ENCODE results near the gene OR1F1. TPM values are rescaled to one million over a fixed set of nuclear protein-coding genes. Genes with fewer than 3 reads are reported as not detected.
"Not testable (repeated sequence)": the region's sequence is repeated elsewhere in the genome, so short reads cannot be mapped to it uniquely, and the experiment has no call there.

Gene OR1F1
- not detected in 2 replicates for total RNA-seq (2014; rRNA removed; shearing (Covaris generic))

- peak; percentile 85 for DNase-seq (ENCODE audit: low read depth)
These were observed at the start of gene OR1F1 for GRCh38 chr16:3187798-3188674. TSS of gene OR1F1 (plus strand) at chr16:3188204.

GRCh38 chr16:3138342-3138741 is 49.7 kb upstream of the OR1F1 start:
- no peak for DNase-seq (ENCODE audit: low read depth)

- DNase-seq (ENCODE audit: low read depth) = no peak
These were observed 49.1 kb upstream of the OR1F1 start for GRCh38 chr16:3138823-3139426.

GRCh38 chr16:3139561-3139960 is 48.4 kb upstream of the OR1F1 start:
- DNase-seq (ENCODE audit: low read depth) = not testable (repeated sequence)

GRCh38 chr16:3140603-3141427 is 47.2 kb upstream of the OR1F1 start:
- DNase-seq (ENCODE audit: low read depth) = no peak

GRCh38 chr16:3141781-3142311 is 46.2 kb upstream of the OR1F1 start:
- DNase-seq (ENCODE audit: low read depth) = no peak

GRCh38 chr16:3142327-3142726 is 45.7 kb upstream of the OR1F1 start:
- DNase-seq (ENCODE audit: low read depth) = no peak

GRCh38 chr16:3142770-3143169 is 45.2 kb upstream of the OR1F1 start:
- no peak for DNase-seq (ENCODE audit: low read depth)

GRCh38 chr16:3143189-3143588 is 44.8 kb upstream of the OR1F1 start:
- DNase-seq (ENCODE audit: low read depth) = no peak

GRCh38 chr16:3143598-3144320 is 44.2 kb upstream of the OR1F1 start:
- DNase-seq (ENCODE audit: low read depth) = no peak

GRCh38 chr16:3144321-3144983 is 43.6 kb upstream of the OR1F1 start:
- no peak for DNase-seq (ENCODE audit: low read depth)

- no peak for DNase-seq (ENCODE audit: low read depth)
These were observed 42.9 kb upstream of the OR1F1 start for GRCh38 chr16:3145151-3145550.

GRCh38 chr16:3145660-3146059 is 42.3 kb upstream of the OR1F1 start:
- DNase-seq (ENCODE audit: low read depth) = no peak

- no peak for DNase-seq (ENCODE audit: low read depth)
These were observed 40.8 kb upstream of the OR1F1 start for GRCh38 chr16:3147046-3147756.

GRCh38 chr16:3147757-3148104 is 40.3 kb upstream of the OR1F1 start:
- no peak for DNase-seq (ENCODE audit: low read depth)

GRCh38 chr16:3148256-3149192 is 39.5 kb upstream of the OR1F1 start:
- DNase-seq (ENCODE audit: low read depth) = no peak

GRCh38 chr16:3149193-3149530 is 38.8 kb upstream of the OR1F1 start:
- DNase-seq (ENCODE audit: low read depth) = no peak

- peak; percentile 79 for DNase-seq (ENCODE audit: low read depth)
These were observed 38.2 kb upstream of the OR1F1 start for GRCh38 chr16:3149630-3150345.
